Vagina (tissue), 2 donors: Measurements from ENCODE around the gene BSN. TPM values are rescaled to one million over a fixed set of nuclear protein-coding genes. Genes with fewer than 3 reads are reported as not detected.

Experiments
- DNase-seq, 2 donors: peaks; one replicate each; pipeline ENCODE4 v3.0.0-alpha.2; 2017; ENCODE audit errors: extremely low spot score in 2 of 2
- H3K27ac ChIP-seq: fragments of 200-600 bp; sonication (generic); one replicate; pipeline ENCODE4 v1.5.1; 2019
- H3K27me3 ChIP-seq: fragments of 200-600 bp; sonication (generic); one replicate; pipeline ENCODE4 v1.5.1; 2019
- H3K36me3 ChIP-seq, 2 donors: fragments of 200-600 bp; sonication (generic); one replicate each; pipeline ENCODE4 v1.5.1; 2017 to 2019
- H3K4me1 ChIP-seq: fragments of 200-600 bp; sonication (generic); one replicate; pipeline ENCODE4 v1.5.1; 2019
- H3K4me3 ChIP-seq, 2 donors: fragments of 200-600 bp; sonication (generic); 1 replicate in 1 of 2; 2 replicates in 1 of 2; pipeline ENCODE4 v1.5.1; 2016 to 2019
- H3K9me3 ChIP-seq: fragments of 200-600 bp; sonication (generic); one replicate; pipeline ENCODE4 v1.5.1; 2019
- CTCF ChIP-seq, 3 experiments: fragments of 450-650 bp in 2 of 3; fragments of 200-600 bp in 1 of 3; sonication (generic) in 1 of 3; IDR thresholded peaks; one replicate each; pipeline ENCODE4 v1.5.1; 2017 to 2019; ENCODE audit warnings: antibody characterized with exemption in 3 of 3, mild to moderate bottlenecking in 2 of 3, moderate library complexity in 2 of 3
- POLR2A ChIP-seq, 2 donors: fragments of 450-650 bp; IDR thresholded peaks; one replicate each; pipeline ENCODE4 v1.6.1; 2017; ENCODE audit warnings: antibody characterized with exemption in 2 of 2, mild to moderate bottlenecking in 2 of 2, moderate library complexity in 2 of 2
- POLR2AphosphoS5 ChIP-seq, 2 donors: sonication (generic); formaldehyde crosslinking; IDR thresholded peaks; one replicate each; pipeline ENCODE4 v1.9.0; 2017; ENCODE audit warnings: antibody characterized with exemption in 2 of 2, mild to moderate bottlenecking in 2 of 2, low read depth in 1 of 2; ENCODE audit not compliant: insufficient read depth in 1 of 2
- intact Hi-C: fragments of 100-400 bp; cut with DNase I; formaldehyde crosslinking; loops from one replicate; pipeline ENCODE4 v1.15.1; 2023
- total RNA-seq: library from RNA; depleted of rRNA; stranded (reverse); fragments of >200 nt; gene quantifications from one replicate; pipeline ENCODE4 v1.2.3, GENCODE V29; 2016

BSN gene
- total RNA-seq, 1 donor from 2014 or later: 0.74 TPM

GRCh38 chr3:49629866-49630265, 75.6 kb downstream of the BSN start:
- Histone ChIP-seq H3K4me1 (no peaks in the 10 kb centered on the region), H3K27me3 (no peaks in the 10 kb centered on the region), H3K4me3 (no peak overlapping the region), H3K27ac (no peak overlapping the region), H3K36me3 (no peaks in the 10 kb centered on the region), H3K9me3 (no peaks in the 10 kb centered on the region)
- intact Hi-C loops: no loop called here
- TF ChIP-seq CTCF (IDR thresholded peaks at IDR 0.05) (no peak), POLR2A (IDR thresholded peaks at IDR 0.05) (no peak), POLR2AphosphoS5 (IDR thresholded peaks at IDR 0.05; ENCODE audit: insufficient read depth in 1 of 2, low read depth in 1 of 2) (no peak)
- DNase-seq: no peak

DNA sequence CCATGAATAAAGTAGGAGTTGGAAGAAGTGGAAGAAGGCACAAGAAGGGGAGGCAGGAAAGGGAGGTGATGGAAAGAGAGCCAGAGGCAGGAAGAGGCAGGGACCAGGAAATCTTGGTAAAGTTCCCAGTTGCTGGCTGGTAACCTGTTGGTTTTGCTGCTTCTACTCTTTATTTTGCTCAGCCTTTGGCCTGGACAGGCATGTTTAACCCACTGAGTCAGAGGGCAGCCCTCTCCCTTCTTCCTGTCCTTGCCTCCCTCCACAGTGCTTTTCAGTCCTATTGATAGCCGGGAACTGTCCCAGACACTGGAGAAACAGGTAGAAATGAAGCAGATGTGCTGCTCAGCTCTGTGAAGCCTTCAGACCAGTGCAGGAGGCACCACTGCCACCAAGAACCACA, 76.5 kb downstream of the BSN start:
- no peaks in the 10 kb centered on the region for H3K9me3 ChIP-seq
- no peaks in the 10 kb centered on the region for H3K4me1 ChIP-seq
- no peaks in the 10 kb centered on the region for H3K36me3 ChIP-seq
- no peak for DNase-seq
- intact Hi-C loops: no loop called here
- TF ChIP-seq CTCF (IDR thresholded peaks at IDR 0.05): no peak
- TF ChIP-seq POLR2AphosphoS5 (IDR thresholded peaks at IDR 0.05; ENCODE audit: insufficient read depth in 1 of 2, low read depth in 1 of 2): no peak
- TF ChIP-seq POLR2A (IDR thresholded peaks at IDR 0.05): no peak
- no peaks in the 10 kb centered on the region for H3K27me3 ChIP-seq
- H3K4me3 ChIP-seq: no peak overlapping the region
- H3K27ac ChIP-seq: no peak overlapping the region

DNA sequence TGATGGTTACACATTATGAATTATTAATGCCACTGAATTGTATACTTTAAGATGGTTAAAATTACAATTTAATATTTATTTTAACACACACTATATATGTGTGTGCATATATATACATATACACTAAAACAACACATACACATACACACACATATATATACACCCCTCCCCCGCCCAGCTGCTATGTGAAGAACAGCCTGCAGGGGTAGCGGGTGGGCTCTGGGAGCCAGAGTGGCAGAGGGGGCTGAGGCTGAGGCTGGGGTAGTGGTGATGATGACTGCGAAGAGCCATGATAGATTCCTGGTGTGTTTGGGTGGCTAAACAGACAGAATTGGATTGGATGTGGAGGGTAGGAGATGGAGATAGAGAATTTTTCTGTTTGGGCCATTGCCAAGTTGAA, 80.5 kb downstream of the BSN start:
- Histone ChIP-seq H3K27me3 (no peaks in the 10 kb centered on the region), H3K4me3 (no peak overlapping the region), H3K4me1 (peaks cover 18% of the 10 kb centered on the region), H3K9me3 (no peaks in the 10 kb centered on the region), H3K27ac (no peak overlapping the region), H3K36me3 (no peaks in the 10 kb centered on the region)
- intact Hi-C loops: no loop called here
- no peak for TF ChIP-seq CTCF (IDR thresholded peaks at IDR 0.05)
- TF ChIP-seq POLR2A (IDR thresholded peaks at IDR 0.05): no peak
- TF ChIP-seq POLR2AphosphoS5 (IDR thresholded peaks at IDR 0.05; ENCODE audit: insufficient read depth in 1 of 2, low read depth in 1 of 2): no peak
- DNase-seq: no peak

- no peak overlapping the region for H3K4me3 ChIP-seq
- H3K27ac ChIP-seq: no peak overlapping the region
- H3K9me3 ChIP-seq: no peaks in the 10 kb centered on the region
- DNase-seq: no peak
- intact Hi-C loops: no loop called here
- H3K4me1 ChIP-seq: peaks cover 18% of the 10 kb centered on the region
- H3K36me3 ChIP-seq: no peaks in the 10 kb centered on the region
- H3K27me3 ChIP-seq: no peaks in the 10 kb centered on the region
- TF ChIP-seq CTCF (IDR thresholded peaks at IDR 0.05): no peak
- TF ChIP-seq POLR2A (IDR thresholded peaks at IDR 0.05): no peak
- no peak for TF ChIP-seq POLR2AphosphoS5 (IDR thresholded peaks at IDR 0.05; ENCODE audit: insufficient read depth in 1 of 2, low read depth in 1 of 2)
Observed at GRCh38 chr3:49636883-49637609, 82.8 kb downstream of the BSN start.

- Histone ChIP-seq H3K4me1 (peaks cover 18% of the 10 kb centered on the region), H3K9me3 (no peaks in the 10 kb centered on the region), H3K27ac (no peak overlapping the region), H3K4me3 (no peak overlapping the region), H3K27me3 (no peaks in the 10 kb centered on the region), H3K36me3 (no peaks in the 10 kb centered on the region)
- intact Hi-C loops: no loop called here
- no peak for DNase-seq
- no peak for TF ChIP-seq POLR2AphosphoS5 (IDR thresholded peaks at IDR 0.05; ENCODE audit: insufficient read depth in 1 of 2, low read depth in 1 of 2)
- TF ChIP-seq CTCF (IDR thresholded peaks at IDR 0.05): no peak
- no peak for TF ChIP-seq POLR2A (IDR thresholded peaks at IDR 0.05)
Observed at GRCh38 chr3:49638445-49638844, 84.2 kb downstream of the BSN start.
